ENCODE results near the gene DOK7.

GRCh38 chr4:3449047-3449573 lies 14.0 kb upstream of the DOK7 start:
- no peak for TF ChIP-seq POLR2A (IDR thresholded peaks at IDR 0.05; ENCODE audit: low read depth, low read length)
- no peak for TF ChIP-seq POLR2AphosphoS5 (IDR thresholded peaks at IDR 0.05; ENCODE audit: low read depth, low read length)
- no peak for TF ChIP-seq TAF1 (IDR thresholded peaks at IDR 0.05; ENCODE audit: low read depth, low read length)
